Dermis blood vessel endothelial cell (primary cell): ENCODE measurements around the gene MORC3. TPM values are rescaled to one million over a fixed set of nuclear protein-coding genes. Genes with fewer than 3 reads are reported as not detected.

Experiments
- DNase-seq: peaks from one replicate; pipeline ENCODE4 v3.0.0; 2010
- total RNA-seq: library from RNA; depleted of rRNA; stranded (reverse); fragments of >200 nt; gene quantifications from 2 replicates; pipeline ENCODE4 v1.2.3, GENCODE V29; 2014

MORC3 gene
- total RNA-seq, 1 donor from 2014 or later: 49.4 TPM

- DNase-seq: no peak
Measured at GRCh38 chr21:36425286-36425685, 105.3 kb downstream of the MORC3 start.

Other genes starting within 250 kb of the MORC3 start
- gene CBR3, start 185.1 kb upstream of the MORC3 start, total RNA-seq: 5.8 and 6.8 TPM in 2 replicates
- 5.1 and 11.1 TPM in 2 replicates for gene DOP1B, start 163.4 kb upstream of the MORC3 start, total RNA-seq
- gene CHAF1B, start 65.2 kb downstream of the MORC3 start, total RNA-seq: 2.2 and 5.8 TPM in 2 replicates
- 0.09 and 0.34 TPM in 2 replicates for gene CLDN14, start 159.9 kb downstream of the MORC3 start, total RNA-seq